ENCODE data around the gene IL16. TPM values are rescaled to one million over a fixed set of nuclear protein-coding genes. Genes with fewer than 3 reads are reported as not detected.
"Not testable (repeated sequence)": the region's sequence is repeated elsewhere in the genome, so short reads cannot be mapped to it uniquely, and the experiment has no call there.

IL16 gene
- total RNA-seq, 1 experiment from 2014 or later, result not detected

DNA sequence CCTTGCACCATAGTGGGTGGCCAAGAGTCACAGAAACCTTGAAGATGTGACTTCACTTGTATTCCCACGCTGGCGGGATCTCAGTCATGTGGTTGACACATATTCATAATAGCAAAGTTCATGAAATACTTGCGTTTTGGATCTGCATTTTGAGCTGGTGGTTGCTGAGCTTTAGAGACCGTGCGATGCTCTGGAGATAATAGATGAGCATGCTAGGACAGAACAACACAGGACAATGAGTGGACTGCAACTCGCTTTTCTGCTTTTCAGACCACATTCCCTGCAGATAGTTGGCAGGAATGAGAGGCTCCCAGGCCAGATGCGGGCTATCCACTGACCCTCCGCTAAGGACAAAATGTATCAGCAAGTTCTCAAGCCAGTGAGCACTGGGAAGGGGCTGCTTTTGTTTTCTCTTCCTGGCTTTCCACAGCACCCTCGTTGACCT is 141.1 kb downstream of the IL16 start:
- Histone ChIP-seq H3K27ac (no peak overlapping the region), H3K9me3 (replicated peaks) (no peaks in the 10 kb centered on the region), H3K27me3 (replicated peaks) (no peaks in the 10 kb centered on the region), H3K36me3 (no peaks in the 10 kb centered on the region), H3K4me3 (no peak overlapping the region), H3K4me1 (replicated peaks) (no peaks in the 10 kb centered on the region; the same call in 1 of the 2 replicates)
- no peak for DNase-seq (ENCODE audit: low read depth in 1 of 2, low spot score in 2 of 2)

DNA sequence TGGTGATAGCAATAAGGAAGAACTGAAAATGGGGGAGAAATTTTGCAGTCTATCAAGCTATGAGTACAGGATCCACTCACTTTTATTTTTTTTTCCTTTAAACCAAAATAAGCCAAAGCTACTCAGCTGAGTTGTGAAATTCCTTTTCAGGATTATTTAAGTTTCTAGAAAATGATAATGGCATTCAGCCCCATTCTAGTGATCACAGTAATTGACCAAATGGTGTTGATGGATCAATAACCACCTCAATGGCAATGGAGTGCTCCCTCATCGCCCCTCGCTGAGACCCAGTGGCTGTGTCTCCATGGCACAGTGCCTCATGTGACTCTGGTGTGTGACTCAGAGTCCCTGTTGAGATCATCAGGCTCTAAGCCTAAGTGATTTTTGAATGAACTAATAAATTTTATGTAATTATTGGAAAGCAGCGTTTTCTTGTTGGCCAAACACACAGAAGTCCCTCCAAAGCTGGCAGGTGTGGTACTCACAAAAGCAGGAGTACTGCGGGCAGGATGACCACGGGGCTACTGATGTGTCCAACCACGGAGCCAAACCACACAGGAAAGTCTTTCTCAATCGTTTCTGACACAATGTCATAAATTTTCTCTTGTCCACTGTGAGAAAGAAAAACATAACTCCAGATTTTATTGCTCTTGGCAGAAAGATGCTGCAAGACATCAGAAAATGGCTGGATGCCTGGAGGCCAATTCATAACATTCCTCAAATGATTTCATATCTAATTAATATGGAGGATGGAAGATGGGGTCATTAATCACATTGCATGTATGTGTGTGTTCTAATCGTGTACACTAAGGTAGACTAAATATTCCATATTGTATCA is 141.7 kb downstream of the IL16 start:
- Histone ChIP-seq H3K4me1 (replicated peaks) (no peaks in the 10 kb centered on the region; the same call in 1 of the 2 replicates), H3K27ac (no peak overlapping the region), H3K27me3 (replicated peaks) (no peaks in the 10 kb centered on the region), H3K9me3 (replicated peaks) (no peaks in the 10 kb centered on the region), H3K36me3 (no peaks in the 10 kb centered on the region), H3K4me3 (no peak overlapping the region)
- no peak for DNase-seq (ENCODE audit: low read depth in 1 of 2, low spot score in 2 of 2)

DNA sequence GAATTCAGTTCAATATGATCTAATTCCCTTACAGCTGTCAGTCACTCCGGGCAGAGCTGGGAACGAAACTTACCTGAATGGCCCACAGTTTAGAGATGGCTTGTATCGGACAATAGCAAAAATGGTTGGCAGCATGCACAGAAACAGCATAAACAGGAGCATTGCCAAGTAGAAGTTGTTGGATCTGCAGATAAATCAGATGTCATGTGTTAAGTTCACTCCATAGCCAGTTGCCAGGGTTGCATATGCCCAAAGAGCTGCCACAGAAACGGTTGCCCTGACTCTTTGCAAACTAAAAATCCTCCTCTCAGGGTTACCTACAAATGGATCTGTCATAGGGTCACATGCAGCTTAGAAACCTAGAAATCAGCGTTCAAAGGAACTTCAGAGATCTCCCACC is 142.6 kb downstream of the IL16 start:
- no peaks in the 10 kb centered on the region for H3K36me3 ChIP-seq
- no peak overlapping the region for H3K27ac ChIP-seq
- DNase-seq (ENCODE audit: low read depth in 1 of 2, low spot score in 2 of 2), result no peak
- H3K9me3 ChIP-seq (replicated peaks), result no peaks in the 10 kb centered on the region
- no peaks in the 10 kb centered on the region for H3K27me3 ChIP-seq (replicated peaks)
- no peaks in the 10 kb centered on the region; the same call in 1 of the 2 replicates for H3K4me1 ChIP-seq (replicated peaks)
- no peak overlapping the region for H3K4me3 ChIP-seq

DNA sequence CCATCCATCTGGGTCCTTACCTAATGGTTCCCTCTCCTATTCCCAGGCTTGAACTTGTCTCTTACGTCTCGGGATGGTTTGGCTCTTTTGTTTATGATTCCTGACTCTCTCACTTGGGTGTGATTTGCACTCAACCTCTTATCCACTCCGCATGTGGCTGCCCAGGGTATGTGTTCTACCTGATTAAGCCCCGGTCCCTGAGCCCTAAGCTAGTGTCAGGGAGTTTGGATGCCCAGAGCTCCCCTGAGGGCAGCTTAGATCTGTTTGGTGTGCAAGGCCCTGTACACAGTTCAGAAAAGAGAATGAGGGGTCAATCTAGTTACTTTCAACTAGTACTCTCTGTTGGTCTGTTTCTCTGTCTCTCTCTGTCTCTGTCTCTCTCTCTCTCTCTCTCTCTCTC is 143.2 kb downstream of the IL16 start:
- no peak for DNase-seq (ENCODE audit: low read depth in 1 of 2, low spot score in 2 of 2)
- Histone ChIP-seq H3K36me3 (no peaks in the 10 kb centered on the region), H3K4me3 (no peak overlapping the region), H3K9me3 (replicated peaks) (no peaks in the 10 kb centered on the region), H3K27me3 (replicated peaks) (no peaks in the 10 kb centered on the region), H3K4me1 (replicated peaks) (no peaks in the 10 kb centered on the region; the same call in 1 of the 2 replicates), H3K27ac (no peak overlapping the region)

DNA sequence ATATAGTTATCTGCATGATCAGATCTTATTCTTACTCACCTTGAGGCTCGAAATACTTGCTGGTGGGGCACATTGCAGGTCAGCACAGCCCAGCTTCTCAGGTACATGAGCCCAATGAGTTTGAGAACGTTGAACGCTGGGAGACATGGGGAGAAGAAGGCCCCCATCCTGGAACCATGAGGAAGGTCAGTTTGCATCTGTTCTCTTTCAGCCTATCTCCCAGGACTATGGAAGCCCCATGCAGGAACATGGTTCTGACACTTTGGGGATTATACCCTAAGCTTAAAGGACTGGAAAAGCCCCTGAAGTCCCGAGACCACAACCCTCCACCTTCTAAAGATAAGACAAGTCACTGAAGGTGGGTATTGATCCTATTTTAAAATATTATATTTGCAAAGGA is 144.7 kb downstream of the IL16 start:
- Histone ChIP-seq H3K4me3 (no peak overlapping the region), H3K9me3 (replicated peaks) (no peaks in the 10 kb centered on the region), H3K4me1 (replicated peaks) (no peaks in the 10 kb centered on the region; the same call in 1 of the 2 replicates), H3K27me3 (replicated peaks) (no peaks in the 10 kb centered on the region), H3K36me3 (no peaks in the 10 kb centered on the region), H3K27ac (no peak overlapping the region)
- DNase-seq (ENCODE audit: low read depth in 1 of 2, low spot score in 2 of 2), result no peak

DNA sequence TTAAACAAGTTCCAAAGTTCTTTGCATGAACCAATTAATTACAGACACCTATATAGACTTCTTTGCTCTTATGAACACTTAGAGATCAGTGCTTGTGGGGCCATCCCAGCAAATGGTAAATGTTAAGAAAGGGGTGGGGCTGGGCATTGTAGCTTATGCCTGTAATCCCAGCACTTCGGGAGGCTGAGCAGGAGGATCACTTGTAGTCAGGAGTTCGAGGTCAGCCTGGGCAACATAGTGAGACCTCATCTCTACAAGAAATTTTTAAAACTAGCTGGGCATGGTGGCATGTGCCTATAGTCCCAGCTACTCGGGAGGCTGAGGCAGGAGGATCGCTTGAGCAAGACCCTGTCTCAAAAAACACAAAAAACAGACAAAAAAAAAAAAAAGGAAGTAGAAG is 146.7 kb downstream of the IL16 start:
- Histone ChIP-seq H3K27ac (no peak overlapping the region), H3K4me3 (no peak overlapping the region)

DNA sequence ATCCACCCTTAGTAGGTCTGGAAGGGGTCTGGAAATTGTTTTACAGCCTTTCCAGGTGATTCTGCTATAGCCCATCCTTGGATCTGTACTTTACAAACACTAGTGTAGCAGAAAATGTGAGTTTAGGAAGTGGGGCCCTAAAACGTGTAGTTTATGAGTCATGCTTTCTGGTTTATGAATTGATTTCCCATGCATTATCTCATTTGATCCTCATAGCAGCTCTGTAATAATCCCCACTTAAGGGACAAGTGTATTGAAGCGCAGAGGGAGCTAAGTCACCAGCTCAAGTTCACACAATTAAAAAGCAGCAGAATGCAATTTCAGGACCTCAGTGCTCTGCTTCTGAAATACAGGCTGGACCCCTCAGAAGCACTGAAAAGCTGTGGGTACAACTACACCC is 149.9 kb downstream of the IL16 start:
- DNase-seq (ENCODE audit: low read depth in 1 of 2, low spot score in 2 of 2), result no peak
- no peaks in the 10 kb centered on the region for H3K4me1 ChIP-seq (replicated peaks)
- H3K27me3 ChIP-seq (replicated peaks), result no peaks in the 10 kb centered on the region
- H3K27ac ChIP-seq, result no peak overlapping the region
- H3K36me3 ChIP-seq, result no peaks in the 10 kb centered on the region
- no peaks in the 10 kb centered on the region for H3K9me3 ChIP-seq (replicated peaks)
- no peak overlapping the region for H3K4me3 ChIP-seq

More for the DNA sequence above, 146.7 kb downstream of the IL16 start:
- H3K4me1 ChIP-seq (replicated peaks), result no peaks in the 10 kb centered on the region; the same call in 1 of the 2 replicates
- H3K27me3 ChIP-seq (replicated peaks), result no peaks in the 10 kb centered on the region
- no peaks in the 10 kb centered on the region for H3K36me3 ChIP-seq
- H3K9me3 ChIP-seq (replicated peaks), result no peaks in the 10 kb centered on the region
- DNase-seq (ENCODE audit: low read depth in 1 of 2, low spot score in 2 of 2), result no peak

DNA sequence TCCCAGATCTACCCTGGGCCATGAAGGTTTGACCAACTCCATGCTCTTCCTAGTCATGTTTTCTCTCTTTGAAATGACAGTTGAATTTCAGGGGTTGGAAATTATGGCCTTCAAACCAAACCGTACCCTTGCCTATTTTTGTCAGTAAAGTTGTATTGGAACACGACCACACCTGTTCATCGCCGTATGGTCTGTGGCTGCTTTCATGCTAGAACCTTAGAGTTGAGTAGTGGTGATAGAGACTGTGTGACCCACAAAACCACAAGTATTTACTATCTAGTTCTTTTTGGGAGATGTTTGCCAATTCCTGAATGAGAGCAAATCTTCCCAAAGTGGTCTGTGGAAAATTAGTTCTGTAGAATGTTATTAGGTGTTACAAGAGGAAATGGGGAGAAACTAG is 151.2 kb downstream of the IL16 start:
- Histone ChIP-seq H3K27me3 (replicated peaks) (no peaks in the 10 kb centered on the region), H3K4me3 (no peak overlapping the region), H3K9me3 (replicated peaks) (no peaks in the 10 kb centered on the region), H3K27ac (no peak overlapping the region), H3K36me3 (no peaks in the 10 kb centered on the region), H3K4me1 (replicated peaks) (no peaks in the 10 kb centered on the region)
- DNase-seq (ENCODE audit: low read depth in 1 of 2, low spot score in 2 of 2), result no peak

DNA sequence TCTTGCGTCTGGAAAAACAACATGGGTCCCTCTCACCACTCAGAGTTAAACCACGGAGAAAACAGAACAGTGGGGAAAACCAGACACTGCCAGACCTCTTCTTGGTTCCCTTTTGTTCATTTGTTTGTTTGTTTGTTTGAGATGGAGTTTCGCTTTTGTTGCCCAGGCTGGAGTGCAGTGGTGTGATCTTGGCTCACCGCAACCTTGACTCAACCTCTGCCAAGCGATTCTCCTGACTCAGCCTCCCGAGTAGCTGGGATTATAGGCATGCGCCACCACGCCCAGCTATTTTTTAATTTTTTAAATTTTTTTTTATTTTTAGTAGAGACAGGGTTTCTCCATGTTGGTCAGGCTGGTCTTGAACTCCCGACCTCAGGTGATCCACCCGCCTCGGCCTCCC is 152.0 kb downstream of the IL16 start:
- not testable (repeated sequence) for DNase-seq (ENCODE audit: low read depth in 1 of 2, low spot score in 2 of 2); H3K27me3 ChIP-seq (replicated peaks); H3K36me3 ChIP-seq

DNA sequence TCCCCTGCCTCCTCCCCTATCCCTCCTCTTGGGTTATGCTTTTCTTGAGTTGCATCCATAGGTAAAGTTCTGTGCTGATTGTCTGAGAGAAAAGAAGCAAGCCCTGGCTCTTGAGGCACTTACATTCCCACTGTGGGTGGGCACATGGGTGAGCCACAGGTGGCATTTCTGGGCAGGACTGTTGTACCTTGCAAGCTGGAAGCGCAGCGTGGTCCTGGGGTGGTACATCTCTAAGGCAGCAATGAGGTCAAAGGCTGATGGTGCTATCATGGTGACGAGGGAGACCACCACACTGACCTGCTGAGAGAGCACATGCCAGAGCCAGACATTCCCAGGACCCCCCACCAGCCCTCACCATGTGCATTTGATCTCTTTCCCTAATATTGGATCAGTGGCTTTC is 152.6 kb downstream of the IL16 start:
- H3K4me1 ChIP-seq (replicated peaks), result no peaks in the 10 kb centered on the region
- H3K36me3 ChIP-seq, result no peaks in the 10 kb centered on the region
- H3K9me3 ChIP-seq (replicated peaks), result no peaks in the 10 kb centered on the region
- H3K4me3 ChIP-seq, result no peak overlapping the region
- no peaks in the 10 kb centered on the region for H3K27me3 ChIP-seq (replicated peaks)
- H3K27ac ChIP-seq, result no peak overlapping the region
- no peak for DNase-seq (ENCODE audit: low read depth in 1 of 2, low spot score in 2 of 2)

More for the DNA sequence above, 152.0 kb downstream of the IL16 start:
- H3K27ac ChIP-seq; H3K9me3 ChIP-seq (replicated peaks); H3K4me1 ChIP-seq (replicated peaks); H3K4me3 ChIP-seq: not testable (repeated sequence)

DNA sequence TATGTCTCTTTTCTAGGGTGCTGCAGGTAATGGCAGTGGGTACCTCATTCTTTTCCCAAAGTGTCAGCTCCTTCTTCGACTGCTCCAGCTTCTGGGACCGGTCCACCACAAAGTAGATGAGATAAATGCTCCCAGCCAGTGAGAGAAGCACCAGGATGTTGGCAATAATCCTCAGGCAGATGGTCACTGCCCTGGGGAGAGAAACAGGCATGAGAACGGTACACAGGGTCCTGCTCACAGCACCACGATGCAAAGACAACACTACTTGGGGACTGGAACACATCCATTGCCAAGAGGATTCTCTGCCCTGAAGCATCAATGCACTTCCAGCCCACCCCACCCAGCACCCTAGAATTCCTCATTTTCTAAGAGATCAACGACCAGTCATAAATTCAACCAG is 155.0 kb downstream of the IL16 start:
- DNase-seq (ENCODE audit: low read depth in 1 of 2, low spot score in 2 of 2), result no peak
- no peak overlapping the region for H3K4me3 ChIP-seq
- H3K4me1 ChIP-seq (replicated peaks), result no peaks in the 10 kb centered on the region

DNA sequence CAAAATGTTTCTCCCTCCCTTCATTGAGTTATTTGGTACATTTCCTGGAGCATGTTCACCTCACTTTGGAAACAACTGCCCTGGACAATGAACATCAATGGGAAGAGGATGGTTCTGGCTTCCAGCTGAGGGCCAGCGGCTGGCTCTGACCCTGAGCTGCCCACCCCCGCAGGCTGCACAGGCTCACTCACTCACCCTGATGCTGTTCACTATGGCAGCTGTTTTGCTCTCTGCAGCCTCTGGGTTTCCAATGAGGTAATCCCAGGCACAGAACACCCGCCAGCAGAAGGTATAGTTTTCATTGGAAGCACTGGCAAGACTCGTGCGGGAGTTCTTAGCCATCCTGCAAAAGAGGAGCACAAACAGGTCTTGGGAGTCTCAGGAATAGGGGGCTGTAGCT is 159.6 kb downstream of the IL16 start:
- no peak for DNase-seq (ENCODE audit: low read depth in 1 of 2, low spot score in 2 of 2)
- Histone ChIP-seq H3K4me1 (replicated peaks) (peaks cover 4% of the 10 kb centered on the region; the same call in 1 of the 2 replicates), H3K36me3 (no peaks in the 10 kb centered on the region), H3K9me3 (replicated peaks) (no peaks in the 10 kb centered on the region), H3K27ac (no peak overlapping the region), H3K27me3 (replicated peaks) (no peaks in the 10 kb centered on the region), H3K4me3 (no peak overlapping the region)

More for the DNA sequence above, 155.0 kb downstream of the IL16 start:
- Histone ChIP-seq H3K27ac (no peak overlapping the region), H3K9me3 (replicated peaks) (no peaks in the 10 kb centered on the region), H3K27me3 (replicated peaks) (no peaks in the 10 kb centered on the region), H3K36me3 (no peaks in the 10 kb centered on the region)

DNA sequence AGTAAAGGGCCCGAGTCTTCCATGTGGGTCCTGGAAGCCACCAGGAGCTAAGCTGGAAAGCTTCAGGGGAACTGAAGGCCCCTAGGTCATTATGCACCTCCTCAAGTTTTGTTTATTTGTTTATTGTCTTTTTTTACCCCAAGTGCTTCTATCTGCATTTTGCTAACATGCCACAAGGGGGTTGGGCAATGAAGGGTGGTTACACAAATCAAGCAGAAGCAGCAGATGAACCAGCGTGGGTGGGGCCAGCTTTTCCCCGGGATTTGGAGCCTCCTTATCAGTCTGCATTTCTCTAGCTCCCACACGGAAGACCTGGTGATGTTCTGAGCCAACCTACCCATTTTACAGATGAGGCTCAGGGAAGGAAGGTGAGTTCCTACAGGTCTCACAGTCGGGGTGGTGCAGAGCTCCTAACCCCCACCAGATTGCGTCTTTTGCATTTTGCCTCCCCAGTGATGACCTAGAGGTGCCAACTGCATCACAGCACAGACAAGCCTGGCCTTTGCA is 160.6 kb downstream of the IL16 start:
- H3K9me3 ChIP-seq (replicated peaks), result no peaks in the 10 kb centered on the region
- no peaks in the 10 kb centered on the region for H3K36me3 ChIP-seq
- H3K27ac ChIP-seq, result no peak overlapping the region
- H3K4me1 ChIP-seq (replicated peaks), result peaks cover 4% of the 10 kb centered on the region; the same call in 1 of the 2 replicates
- H3K4me3 ChIP-seq, result no peak overlapping the region
- no peak for DNase-seq (ENCODE audit: low read depth in 1 of 2, low spot score in 2 of 2)
- H3K27me3 ChIP-seq (replicated peaks), result no peaks in the 10 kb centered on the region

DNA sequence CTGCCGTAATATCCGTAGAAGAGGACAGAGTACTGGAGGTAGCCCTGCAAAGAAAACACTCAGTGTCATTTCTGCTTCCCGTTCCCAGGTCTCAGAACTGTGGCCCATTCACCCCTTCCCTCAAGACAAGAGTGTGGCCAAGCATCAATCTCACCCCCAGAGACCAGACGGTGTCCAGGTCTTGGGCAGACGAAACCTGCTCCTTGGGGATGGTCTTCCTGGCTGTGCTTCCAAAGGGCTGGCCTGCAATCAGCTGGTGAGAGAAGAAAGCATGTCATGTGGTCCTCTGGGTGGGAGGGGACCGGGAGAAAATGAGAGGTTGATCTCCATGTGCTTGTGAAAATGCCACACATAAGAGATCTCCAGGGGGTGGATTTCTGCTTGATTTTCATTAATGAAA is 161.6 kb downstream of the IL16 start:
- H3K9me3 ChIP-seq (replicated peaks), result no peaks in the 10 kb centered on the region
- H3K27ac ChIP-seq, result no peak overlapping the region
- H3K4me1 ChIP-seq (replicated peaks), result peaks cover 4% of the 10 kb centered on the region; the same call in 1 of the 2 replicates
- no peak for DNase-seq (ENCODE audit: low read depth in 1 of 2, low spot score in 2 of 2)
- H3K4me3 ChIP-seq, result no peak overlapping the region
- no peaks in the 10 kb centered on the region for H3K36me3 ChIP-seq
- H3K27me3 ChIP-seq (replicated peaks), result no peaks in the 10 kb centered on the region

Data from SJSA1 (cell line).